T1000 (cell line): ENCODE measurements around the gene TMEM174.

Experiments used
- DNase-seq: peaks from one replicate; lab custom pipeline; 2025; ENCODE audit warnings: mixed read lengths; lab: John Stamatoyannopoulos, UW

Gene TMEM174

DNA sequence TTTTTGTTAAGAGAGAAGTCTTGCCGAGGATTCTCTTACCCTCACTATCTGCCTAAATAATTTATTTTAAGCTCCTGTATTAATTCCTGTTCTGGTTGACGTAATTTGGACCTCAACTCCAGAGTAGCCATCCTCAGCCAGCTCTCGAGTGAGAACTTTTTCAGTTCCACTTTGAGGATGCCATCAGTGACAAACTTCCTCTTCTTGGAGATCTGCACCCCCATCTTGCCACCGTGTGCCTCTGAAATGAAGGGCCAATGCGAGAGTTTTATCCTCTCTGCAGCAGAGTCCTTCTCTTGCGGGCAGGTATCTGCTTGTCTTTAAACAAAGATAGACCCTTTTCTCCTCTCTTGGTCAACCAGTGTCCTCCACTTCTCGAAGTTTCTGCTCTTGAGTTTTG lies 19.5 kb upstream of the TMEM174 start:
- no peak for DNase-seq

DNA sequence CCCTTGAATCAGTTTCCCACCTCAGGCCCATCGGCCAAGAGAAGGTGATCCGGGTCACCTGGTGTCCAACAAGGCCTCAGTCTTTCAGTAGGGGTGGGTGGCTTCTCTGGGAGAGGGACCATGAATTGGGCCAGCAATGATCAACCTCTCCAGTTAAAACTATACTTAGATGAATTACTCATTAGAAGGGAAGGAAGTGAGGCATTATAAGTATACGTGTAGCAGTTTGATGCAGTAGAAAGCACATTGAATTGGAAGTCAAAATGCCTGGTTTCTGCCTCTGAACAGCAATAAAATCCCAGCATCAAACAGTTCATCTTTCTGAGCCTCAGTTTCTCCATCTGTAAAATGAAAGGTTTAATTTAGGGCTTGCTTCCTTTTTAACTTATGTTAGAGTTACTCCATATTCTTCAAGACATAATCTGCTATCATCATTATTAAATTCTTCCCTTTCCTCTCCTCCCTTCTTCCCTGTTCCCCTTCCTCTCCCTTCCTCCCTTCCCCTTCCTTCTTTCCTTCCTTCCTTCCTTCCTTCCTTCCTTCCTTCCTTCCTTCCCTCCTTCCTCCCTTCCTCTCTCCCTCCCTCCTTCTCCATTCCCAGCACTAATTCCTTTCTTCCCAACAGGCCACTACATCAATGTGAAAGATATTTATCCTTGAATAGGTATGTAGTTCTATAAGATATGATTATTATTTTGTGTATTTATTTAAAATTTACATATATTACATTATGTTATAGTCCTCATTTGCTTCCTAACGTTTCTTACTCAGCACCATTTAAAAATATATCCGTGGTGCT lies 18.6 kb upstream of the TMEM174 start:
- DNase-seq, result no peak

DNA sequence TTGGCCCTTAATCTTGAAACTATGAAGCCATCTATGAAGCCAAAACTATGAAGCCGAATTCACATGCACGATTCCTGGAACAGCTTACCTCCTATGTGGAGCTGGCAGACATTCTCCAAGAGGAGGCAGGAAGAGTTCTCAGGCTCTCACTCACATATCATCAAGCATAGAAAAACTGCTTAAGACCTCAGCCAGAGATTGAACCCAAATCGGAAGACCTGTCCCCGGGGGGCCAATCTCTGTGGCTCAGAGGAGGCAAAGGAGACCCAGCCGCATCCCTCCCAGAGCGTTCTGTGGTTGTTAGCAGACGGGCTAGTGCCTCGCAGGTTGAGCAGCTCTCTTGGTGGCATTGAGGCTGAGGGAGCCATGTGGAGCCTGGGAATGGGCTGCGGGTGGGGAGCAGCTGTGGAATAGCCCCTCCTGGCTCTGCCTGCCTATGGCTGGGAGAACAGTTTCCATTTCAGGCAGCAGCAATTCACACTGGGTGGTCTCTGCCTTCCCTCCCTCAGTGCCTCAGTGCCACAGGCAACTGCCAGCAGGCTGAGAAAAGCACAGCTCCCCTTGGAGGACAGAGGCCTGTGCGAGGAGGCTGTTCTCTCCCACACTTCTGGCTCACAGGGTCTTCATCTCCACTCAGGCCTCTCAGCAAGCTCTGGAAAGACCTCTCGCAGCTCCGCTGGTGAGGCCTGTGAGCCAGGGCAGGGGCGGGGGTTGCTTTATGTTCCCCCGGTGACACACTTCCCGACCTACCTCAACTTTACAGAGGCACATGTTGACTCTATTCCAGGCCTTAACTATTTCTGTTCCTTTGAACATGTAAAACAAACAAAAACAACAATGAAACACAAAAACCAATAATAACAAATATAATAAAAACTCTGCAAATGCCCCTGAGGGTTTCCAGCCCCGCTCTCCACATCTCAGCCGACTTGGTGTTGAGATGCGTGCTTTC lies 17.4 kb upstream of the TMEM174 start:
- DNase-seq, result no peak

DNA sequence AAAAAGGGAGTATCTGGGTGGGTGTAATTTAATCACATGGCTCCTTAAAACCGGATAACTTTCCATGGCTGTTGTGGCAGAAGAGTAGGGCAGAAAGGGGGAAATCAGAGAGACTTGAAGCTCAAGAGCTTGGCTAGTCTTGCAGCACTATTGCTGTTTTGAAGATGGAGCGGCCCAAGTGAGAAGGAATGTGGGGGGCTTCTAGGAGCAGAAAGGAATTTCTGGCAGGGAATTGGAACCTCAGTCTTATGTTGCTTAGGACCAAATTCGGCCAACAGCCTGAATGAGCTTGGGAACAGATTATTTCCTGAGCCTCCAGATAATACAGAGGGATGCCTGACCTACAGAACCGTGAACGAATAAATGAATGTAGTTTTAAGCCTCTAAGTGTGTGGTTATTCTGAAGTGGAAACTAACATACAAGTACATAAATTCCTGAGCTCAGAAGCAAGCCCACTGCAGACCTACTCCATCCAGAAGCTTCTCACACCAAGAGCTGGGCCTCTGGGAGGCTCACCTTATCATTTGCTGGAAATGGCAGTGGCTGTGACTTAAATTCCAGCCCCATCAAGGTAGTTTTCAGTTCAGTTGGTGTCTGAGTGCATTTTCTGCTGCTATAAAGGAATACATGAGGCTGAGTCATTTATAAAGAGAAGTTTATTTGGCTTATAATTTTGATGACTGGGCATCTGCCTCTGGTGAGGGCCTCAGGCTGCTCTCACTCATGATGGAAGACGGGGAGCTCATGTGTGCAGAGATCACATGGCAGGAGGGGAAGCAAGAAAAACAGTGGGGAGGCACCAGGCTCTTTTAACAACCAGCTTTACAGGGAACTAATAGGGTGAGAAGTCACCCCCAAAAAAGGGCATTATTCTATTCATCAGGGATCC lies 15.3 kb upstream of the TMEM174 start:
- DNase-seq, result no peak

DNA sequence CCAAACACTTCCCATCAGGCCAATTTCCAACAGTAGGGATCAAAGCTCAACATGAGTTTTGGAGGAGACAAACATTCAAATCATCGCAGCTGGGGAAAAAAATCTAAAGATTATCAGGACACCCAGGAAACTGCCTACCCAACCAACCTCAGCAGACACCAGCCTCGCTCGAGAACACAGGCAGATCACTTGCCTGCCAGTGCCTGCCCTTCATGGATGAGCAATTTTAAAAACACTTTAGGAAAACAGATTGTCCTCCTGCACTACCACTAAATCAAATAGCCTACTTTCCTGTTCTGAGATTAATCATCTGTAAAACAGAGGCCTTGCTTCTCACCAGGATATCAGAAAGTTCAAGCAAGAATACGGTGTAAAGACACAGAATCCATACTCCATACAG lies 14.7 kb upstream of the TMEM174 start:
- DNase-seq, result no peak

DNA sequence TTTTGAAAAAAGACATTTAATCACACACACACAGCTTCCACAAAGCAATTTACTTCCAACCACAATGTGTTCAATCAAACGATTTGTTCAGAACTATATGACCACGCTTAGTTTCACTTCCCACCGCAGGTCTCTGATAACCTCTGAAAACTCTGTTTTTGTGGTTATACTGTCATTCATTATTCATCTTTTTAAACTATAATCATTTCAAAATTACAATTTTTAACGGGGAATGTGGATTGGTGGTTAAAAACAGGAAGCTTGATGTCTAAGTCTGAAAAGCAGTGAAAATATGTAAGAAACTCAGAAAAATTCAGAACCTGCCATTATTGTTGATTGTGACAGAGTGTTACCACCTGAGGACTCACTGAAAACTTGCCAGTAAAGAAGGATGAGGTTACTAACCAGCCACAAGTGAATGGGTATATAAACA lies 12.7 kb upstream of the TMEM174 start:
- no peak for DNase-seq

DNA sequence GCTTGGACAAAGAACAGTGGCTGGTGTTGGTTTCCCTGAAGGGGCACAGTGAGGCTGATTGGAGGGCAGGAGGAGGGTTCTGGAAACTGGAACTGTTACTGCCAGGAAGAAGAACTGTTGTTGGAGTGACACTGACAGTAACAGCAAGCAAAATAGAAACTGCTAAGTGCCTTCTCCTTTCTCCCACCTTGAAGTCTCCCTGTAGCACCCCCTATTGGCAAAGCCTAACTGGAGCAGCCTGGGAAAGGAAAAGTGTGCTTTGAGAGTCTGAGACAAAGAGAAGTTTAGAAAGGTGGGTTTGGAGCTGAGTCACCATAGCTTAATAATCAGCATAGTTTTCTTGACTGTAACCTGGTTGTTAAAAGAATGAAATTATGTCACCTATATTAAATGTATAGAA lies 2.5 kb upstream of the TMEM174 start:
- no peak for DNase-seq

DNA sequence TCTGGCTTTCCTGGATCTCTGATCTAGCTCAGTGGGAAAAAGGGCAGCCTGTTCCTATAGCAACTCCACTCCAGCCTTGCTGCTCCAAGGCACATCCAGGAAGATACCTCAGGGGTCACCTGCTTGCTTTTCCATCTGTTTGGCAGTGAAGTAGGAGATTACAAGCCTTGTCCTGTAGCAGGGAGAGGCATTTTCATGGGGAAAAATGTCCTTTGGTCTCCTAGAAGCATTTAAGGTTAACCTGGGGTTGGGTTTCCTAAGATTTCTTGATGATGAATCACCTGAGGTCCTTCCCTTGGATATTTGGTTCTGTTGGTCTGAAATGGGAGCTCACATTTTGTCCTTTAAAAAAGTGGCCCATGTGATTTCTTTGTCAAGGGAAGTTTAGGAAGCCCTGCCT lies 1.5 kb upstream of the TMEM174 start:
- DNase-seq, result no peak

DNA sequence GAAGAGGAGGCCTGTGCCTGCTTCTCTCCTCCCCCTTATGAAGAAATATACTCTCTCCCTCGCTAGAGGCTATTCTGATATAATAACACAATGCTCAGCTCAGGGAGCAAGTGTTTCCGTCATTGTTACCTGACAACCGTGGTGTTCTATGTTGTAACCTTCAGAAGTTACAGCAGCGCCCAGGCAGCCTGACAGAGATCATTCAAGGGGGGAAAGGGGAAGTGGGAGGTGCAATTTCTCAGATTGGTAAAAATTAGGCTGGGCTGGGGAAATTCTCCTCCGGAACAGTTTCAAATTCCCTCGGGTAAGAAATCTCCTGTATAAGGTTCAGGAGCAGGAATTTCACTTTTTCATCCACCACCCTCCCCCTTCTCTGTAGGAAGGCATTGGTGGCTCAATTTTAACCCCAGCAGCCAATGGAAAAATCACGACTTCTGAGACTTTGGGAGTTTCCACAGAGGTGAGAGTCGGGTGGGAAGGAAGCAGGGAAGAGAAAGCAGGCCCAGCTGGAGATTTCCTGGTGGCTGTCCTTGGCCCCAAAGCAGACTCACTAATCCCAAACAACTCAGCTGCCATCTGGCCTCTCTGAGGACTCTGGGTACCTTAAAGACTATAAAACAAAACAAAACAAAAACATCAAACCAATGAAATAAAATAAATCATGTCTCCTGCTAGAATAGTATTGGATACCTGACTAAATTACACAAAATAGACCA lies 1.3 kb downstream of the TMEM174 start:
- DNase-seq, result no peak

DNA sequence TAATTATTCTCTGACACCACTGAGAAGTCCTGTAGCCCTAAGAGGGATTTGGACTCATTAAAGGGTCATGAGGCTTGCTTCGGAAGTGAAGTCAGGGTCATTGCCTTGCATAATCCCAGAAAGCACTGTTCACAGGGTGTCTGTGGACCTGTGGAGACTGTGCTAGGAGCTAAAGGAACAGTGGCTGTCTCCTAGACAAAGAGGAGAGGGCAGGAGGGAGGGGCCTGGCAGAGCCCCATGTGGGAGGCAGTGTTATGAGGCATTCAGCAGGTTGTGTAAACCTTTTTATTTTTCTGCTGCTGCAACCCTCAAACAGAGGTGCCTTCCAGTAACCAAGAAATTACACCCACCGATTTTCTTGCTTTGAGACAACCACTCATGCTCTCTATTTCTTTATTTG lies 3.3 kb downstream of the TMEM174 start:
- DNase-seq, result no peak

DNA sequence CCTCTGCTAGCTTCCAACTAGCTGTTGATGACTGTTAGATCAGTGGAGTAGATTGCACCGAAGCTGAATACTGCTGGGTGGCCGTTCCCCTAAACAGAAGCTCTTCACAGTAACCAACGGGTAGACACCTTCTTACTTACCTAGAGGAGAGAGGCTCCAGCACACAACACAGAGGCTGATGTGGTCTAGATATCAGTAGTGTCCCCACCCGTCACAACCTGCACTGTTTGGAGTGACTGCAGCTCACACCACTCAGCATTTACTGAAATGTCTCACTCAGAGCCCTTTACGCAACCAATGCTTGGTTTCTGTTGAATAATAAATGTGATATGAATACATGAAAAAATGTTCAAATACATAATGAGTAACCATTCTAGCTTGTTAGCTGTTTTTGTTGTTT lies 5.3 kb downstream of the TMEM174 start:
- no peak for DNase-seq

DNA sequence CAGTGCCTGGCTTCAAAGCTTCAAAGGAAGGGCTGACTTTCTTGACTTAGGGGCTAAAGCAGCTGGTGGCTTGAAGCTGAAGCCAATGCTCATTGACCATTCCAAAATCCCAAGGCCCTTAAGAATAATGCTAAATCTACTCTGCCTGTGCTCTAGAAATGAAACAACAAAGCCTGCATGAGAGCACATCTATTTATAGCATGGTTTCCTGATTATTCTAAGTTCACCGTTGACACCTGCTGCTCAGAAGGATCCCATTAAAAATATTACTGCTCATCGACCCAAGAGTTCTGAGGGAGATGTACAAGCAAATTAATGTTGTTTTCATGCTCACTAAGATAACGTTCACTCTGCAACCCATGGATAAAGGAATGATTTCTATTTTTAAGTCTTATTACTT lies 6.7 kb downstream of the TMEM174 start:
- DNase-seq, result no peak

DNA sequence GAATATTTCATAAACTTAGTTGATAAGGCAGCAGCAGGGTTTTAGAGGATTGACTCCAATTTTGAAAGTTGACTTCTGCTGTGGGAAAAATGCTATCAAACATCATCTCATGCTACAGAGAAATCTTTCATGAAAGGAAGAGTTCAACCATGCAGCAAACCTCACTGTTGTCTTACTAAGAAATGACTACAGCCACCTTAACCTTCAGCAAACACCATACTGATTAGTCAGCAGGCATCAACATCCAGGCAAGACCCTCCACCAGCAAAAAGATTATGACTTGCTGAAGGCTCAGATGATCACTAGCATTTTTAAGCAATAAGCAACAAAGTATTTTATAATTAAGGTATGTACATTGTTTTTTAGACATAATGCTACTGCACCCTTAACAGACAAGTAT lies 7.6 kb downstream of the TMEM174 start:
- no peak for DNase-seq

DNA sequence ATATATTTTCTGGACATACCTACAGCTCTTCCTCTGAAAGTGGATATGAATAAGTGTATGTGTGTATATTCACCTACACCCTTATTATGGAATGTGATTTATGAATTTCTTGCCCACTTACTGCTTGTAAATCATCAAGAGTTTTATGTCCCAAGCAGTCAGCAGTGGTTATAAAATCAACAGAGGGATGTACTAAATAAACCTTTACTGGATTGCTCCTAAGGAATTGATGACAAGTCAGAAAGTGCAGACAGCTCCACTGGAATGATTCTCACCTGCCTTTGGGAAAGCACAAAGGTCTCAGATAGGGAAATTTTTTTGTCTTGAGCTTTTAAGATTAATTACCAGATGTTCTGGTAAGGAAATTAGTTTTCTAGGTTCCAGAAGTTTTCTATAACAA lies 9.3 kb downstream of the TMEM174 start:
- no peak for DNase-seq

DNA sequence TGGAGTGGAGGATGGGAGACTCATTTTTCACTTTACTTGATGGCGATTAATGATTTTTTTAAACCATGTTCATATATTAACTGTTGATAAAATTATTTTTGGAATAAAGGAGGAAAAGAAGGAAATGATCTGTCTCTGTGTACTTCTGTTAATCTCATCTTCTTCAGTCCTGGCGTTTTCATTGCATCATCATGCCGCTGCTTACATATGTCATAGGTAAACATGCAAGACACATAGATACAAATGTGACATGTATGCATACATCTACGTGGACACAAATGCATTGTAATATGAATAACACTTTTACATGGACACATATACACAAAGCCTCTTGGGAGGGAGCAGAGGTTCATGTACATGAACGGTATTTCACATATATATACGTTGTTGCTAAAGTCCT lies 10.0 kb downstream of the TMEM174 start:
- DNase-seq, result no peak

DNA sequence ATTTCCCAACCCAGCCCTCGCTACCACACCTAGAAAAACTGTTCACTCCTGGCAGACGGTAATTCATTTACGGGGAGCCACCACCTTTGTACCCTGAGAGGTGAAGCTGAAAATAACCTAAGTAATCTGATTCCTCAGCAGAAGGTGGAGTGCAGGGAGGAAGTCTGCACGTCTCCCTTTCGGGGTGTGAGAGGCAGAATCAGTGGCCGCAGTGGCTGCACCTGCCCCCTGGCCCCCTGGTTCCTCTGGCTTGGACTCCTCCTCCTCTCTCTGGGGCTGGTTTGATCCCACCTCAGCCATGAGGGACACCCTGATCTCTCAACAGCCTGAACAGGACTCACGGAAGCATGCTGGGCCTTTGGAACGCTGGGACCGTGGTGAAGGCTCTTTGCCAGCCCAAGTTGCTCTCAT lies 10.5 kb downstream of the TMEM174 start:
- no peak for DNase-seq

DNA sequence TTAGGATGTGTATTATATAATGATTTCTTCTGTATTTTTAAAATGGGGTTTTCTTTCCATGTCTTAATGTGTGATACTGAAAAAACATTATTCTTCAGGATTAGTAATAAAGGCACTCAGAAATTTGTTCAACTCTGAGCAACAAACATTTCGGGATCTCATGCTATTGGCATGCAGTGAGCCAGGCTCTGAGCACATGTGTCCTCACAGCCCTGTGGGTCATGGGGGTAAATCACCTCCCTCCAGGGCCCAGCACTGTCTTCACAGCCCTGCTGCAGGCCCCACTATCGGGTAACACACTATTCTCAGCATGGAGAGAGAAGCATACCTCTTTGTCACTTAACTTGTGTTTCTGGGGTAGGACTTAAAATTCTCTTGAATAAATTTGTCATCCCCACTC lies 14.0 kb downstream of the TMEM174 start:
- no peak for DNase-seq

DNA sequence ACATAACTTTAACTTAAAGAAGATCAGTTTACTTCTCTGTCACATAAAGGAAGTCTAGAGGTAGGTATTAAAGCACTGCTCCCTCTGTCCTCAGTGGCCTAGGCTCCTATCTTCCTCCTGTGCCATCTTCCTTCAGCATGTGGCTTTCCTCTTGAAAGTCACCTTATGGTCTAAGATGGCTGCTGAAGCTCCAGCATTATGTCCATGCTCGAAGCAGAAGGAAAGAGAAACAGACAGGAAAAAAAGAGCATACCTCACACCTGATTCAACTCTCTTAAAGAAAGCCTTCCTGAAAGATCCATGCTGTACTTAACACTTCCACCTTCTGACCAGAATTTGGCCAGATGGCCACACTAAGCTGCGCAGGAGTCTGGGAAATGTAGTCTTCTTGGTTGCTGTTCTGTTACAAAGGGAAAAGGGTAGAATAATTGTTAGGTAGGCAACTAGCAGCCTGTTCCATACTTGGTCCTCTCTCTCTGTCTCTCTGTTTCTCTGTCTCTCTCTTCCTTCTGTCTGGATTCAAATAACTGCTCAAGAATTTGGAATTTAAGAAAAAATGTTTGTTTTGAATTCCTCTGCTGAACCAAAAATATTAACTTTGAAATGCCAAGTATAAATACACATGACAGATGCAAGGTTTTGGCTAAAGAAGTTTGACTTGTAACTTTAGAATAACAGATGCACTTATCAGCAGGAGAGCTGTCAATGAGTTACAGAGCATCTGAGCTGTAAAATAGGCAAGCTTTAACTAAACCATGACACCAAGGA lies 16.0 kb downstream of the TMEM174 start:
- DNase-seq, result no peak

DNA sequence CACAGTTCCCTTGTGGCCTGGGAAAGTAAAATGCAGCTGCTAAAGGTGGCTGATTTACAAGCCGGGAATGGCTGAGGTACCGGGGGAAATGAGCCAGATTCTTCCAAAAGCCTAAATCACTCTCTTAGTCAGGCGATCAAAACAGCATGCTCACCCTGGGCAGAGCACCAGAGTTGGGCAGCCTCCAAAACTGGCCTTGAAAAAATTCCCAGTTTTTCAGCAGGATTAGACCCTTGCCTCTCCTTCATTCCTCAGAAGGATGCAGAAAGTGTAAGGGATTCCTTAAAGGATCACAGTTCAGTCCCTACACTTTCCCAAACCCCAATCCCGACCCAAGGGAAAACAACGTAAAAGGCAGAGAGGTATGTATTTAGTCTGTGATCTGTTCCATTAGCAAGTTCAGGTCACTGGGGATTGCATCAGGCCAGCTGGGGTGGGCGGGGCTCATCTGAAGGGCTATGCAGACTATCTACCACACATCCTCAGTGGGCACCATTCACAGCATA lies 16.9 kb downstream of the TMEM174 start:
- no peak for DNase-seq

DNA sequence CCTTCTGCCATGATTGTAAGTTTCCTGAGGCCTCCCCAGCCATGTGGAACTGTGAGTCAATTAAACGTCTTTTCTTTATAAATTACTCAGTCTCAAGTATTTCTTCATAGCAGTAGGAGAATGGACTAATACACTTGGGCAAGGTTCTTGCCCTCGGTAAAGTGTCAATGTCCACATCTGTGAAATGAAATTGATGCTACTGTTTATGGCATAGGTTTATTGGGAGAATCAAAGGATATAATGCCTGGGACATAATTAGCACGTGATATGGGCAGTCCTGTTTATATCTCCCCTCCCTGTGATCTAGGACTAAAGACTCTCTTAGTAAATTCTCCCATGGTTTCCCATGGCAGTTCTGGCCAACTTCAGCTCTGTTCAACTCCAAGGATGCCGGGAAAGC lies 19.4 kb downstream of the TMEM174 start:
- DNase-seq, result no peak

DNA sequence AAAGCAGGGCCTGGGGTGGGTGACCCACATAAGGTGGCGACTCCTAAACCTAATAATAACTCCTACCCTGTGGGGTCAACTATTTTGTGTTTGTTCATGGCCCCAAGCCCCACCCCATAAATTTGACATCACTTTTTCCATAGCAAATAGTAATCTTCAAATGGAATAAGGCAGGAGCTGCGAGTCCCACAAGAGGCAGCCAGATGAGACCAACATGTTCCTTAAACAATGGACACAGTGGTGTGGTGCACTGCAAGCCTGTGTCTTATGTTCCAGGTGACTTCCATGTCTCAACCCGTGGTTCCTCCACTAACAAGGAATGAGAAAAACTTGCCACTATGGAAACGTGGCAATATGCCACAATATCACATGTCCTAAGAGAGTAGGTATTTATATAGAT lies 20.6 kb downstream of the TMEM174 start:
- DNase-seq, result no peak
